ENCODE data around the gene REV1.

DNA sequence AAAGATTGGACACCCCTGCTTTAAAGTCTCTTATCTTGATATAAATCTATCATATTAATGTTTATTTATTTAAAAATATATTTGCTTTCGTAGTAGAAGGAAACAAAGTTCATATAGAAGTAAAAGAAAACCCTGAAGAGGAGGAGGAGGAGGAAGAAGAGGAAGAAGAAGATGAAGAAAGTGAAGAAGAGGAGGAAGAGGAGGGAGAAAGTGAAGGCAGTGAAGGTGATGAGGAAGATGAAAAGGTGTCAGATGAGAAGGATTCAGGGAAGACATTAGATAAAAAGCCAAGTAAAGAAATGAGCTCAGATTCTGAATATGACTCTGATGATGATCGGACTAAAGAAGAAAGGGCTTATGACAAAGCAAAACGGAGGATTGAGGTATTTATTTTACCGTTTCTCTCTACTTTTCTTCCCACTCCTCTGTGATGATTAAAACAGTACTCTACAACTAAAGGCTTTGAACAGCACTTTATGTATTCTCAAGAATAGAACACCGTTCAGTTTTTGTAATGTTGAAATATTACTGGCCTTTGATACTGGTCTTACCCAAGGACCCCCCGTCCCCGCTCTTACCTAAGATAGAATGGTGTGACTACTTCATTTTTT is 113.5 kb downstream of the REV1 start:
- TF ChIP-seq, protein P1, sequence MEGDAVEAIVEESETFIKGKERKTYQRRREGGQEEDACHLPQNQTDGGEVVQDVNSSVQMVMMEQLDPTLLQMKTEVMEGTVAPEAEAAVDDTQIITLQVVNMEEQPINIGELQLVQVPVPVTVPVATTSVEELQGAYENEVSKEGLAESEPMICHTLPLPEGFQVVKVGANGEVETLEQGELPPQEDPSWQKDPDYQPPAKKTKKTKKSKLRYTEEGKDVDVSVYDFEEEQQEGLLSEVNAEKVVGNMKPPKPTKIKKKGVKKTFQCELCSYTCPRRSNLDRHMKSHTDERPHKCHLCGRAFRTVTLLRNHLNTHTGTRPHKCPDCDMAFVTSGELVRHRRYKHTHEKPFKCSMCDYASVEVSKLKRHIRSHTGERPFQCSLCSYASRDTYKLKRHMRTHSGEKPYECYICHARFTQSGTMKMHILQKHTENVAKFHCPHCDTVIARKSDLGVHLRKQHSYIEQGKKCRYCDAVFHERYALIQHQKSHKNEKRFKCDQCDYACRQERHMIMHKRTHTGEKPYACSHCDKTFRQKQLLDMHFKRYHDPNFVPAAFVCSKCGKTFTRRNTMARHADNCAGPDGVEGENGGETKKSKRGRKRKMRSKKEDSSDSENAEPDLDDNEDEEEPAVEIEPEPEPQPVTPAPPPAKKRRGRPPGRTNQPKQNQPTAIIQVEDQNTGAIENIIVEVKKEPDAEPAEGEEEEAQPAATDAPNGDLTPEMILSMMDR (IDR thresholded peaks at IDR 0.05; ENCODE audit: insufficient read depth, low read depth, low read length), result no peak
- TF ChIP-seq EZH2 (IDR thresholded peaks at IDR 0.05; ENCODE audit: insufficient read depth, low read length), result no peak

All from astrocyte (in vitro differentiated cells and primary cell).